GM19397 (cell line): ENCODE data around the gene ABCA6.

Experiments used
- ATAC-seq: cut with Tn5 transposase; IDR thresholded peaks from one replicate; pipeline ENCODE4 v1.9.1; 2021; ENCODE audit warnings: mild to moderate bottlenecking, moderate library complexity; ENCODE audit not compliant: unreplicated experiment

ABCA6 gene

GRCh38 chr17:69050999-69051775 lies 90.5 kb downstream of the ABCA6 start:
- no peak for ATAC-seq

GRCh38 chr17:69048634-69049033 lies 93.1 kb downstream of the ABCA6 start:
- no peak for ATAC-seq

GRCh38 chr17:69047368-69048263 lies 94.1 kb downstream of the ABCA6 start:
- ATAC-seq, result no peak

- no peak for ATAC-seq
Observed at GRCh38 chr17:69046121-69046807, 95.4 kb downstream of the ABCA6 start.

- ATAC-seq, result no peak
Observed at GRCh38 chr17:69045646-69046045, 96.0 kb downstream of the ABCA6 start.

GRCh38 chr17:69044371-69044770 lies 97.3 kb downstream of the ABCA6 start:
- ATAC-seq, result no peak

- no peak for ATAC-seq
Observed at GRCh38 chr17:69043098-69043734, 98.5 kb downstream of the ABCA6 start.

- ATAC-seq, result no peak
Observed at GRCh38 chr17:69042308-69042707, 99.4 kb downstream of the ABCA6 start.

GRCh38 chr17:69031839-69032238 lies 109.9 kb downstream of the ABCA6 start:
- ATAC-seq, result no peak

GRCh38 chr17:69030169-69030568 lies 111.5 kb downstream of the ABCA6 start:
- no peak for ATAC-seq
